NCI-H510A treated with DMSO at 0.1 percent for 48 hours (cell line): ENCODE measurements around the gene TBC1D22A.
"Not testable (repeated sequence)": the region's sequence is repeated elsewhere in the genome, so short reads cannot be mapped to it uniquely, and the experiment has no call there.

Source experiments
- DNase-seq: peaks from one replicate; lab custom pipeline; 2025; lab: John Stamatoyannopoulos, UW

Gene TBC1D22A

DNA sequence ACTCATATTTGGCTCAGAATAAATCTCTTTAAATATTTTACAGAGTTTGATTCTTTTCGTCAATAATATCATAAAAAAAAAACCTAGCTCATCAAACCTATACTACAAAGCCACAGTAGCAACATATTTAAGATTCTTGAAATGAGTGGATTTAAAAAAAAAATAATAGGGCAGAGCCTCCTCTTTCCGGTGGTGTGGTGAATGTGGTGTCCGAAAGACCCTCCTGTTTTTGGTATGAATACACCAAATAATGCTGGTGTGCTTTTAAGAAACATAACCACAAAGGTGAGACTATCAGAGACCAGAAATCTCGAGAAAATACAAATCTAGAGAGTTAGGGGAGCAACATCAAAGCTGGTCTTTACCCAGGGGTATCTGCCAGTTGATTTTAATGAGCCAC is 342.6 kb downstream of the TBC1D22A start:
- DNase-seq: no peak

GRCh38 chr22:47106806-47107205 is 344.4 kb downstream of the TBC1D22A start:
- no peak for DNase-seq

- DNase-seq: no peak
Measured at GRCh38 chr22:47107431-47107830, 345.0 kb downstream of the TBC1D22A start.

GRCh38 chr22:47110817-47111443 is 348.5 kb downstream of the TBC1D22A start:
- no peak for DNase-seq

GRCh38 chr22:47111626-47112581 is 349.5 kb downstream of the TBC1D22A start:
- DNase-seq: no peak

DNA sequence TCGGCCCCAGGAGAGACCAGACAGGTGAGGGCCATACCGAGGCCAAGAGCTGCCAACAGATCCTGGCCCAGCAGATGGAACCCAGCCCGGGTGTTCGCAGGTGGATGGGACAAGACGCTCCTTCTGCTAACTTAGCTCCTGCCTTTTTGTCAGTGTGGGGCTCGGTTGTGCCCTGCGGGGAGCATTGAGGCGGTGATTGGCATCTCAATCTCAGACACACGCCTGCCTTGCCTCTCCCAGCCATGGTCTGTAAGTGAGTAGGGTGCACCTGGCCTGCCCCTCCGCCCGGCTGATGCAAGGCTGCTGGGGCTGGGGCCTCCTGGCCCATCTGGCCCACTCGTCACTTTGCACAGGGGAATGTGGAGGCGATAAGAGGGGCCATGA is 350.1 kb downstream of the TBC1D22A start:
- DNase-seq: no peak

DNA sequence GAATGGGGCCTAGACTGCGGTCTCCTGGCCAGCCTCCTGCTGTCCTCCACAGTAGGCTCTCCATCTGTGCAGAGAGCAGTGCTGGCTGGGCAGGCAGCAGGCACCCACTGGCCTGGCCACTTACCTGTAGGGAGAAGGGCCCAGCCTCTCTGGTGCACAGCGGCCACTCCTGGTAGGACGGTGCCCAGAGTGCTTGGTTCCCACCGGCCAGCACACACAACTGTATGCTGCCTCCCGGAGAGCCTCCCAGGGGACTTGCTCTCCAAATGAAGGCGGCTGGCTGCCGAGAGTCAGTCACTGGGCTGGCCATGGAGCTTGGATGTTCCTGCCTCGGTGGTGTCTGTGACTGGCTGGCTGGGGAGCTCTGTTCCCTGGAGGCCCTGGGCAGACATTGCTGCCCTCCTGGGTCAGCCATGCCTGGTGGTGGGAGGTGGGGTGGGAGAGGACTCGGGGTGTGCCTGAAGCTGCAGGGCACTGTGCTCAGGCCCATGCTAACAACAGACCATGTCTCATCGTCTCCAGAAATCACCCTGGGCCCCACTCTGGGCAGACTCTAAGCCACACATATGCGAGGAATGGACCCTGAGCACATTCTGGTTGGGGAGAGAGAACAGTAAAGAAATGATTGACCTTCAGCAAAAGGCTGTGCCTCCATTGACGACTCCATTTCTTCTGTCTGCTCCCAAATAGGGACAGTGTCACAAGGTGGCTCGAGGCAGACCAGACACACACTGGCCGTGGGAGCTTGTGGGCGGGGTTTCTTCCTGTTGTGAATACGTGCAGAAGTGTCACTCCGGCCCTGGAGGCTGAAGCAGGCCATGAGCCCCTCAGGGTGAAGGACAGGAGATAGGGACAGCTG is 350.8 kb downstream of the TBC1D22A start:
- no peak for DNase-seq

DNA sequence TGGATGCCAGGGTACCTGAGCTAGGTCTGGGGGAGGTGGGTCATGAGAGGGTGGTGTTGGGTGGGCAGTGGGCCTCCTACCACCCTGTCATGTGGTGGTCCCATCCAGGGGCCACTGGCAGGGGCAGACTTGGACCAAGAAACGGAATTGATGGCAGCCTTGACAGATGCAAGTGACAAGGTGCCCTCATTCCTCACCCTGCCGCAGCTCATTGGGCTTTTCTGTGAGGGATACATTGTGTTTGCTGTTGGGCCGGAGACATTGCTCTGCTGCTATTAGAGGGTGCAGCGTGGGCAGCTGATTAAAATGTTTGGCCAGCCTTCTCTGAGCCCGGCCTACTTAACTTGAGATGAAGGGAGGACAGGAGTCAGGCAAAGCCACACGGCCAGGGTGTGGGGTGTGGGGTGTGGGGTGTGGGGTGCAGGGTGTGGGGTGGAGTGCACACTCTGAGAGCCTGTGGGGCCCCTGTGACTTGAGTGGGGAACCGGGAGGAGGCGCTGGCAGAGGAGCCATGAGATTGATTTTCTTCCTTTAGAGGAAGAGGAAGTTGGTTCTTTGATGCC is 351.5 kb downstream of the TBC1D22A start:
- no peak for DNase-seq

DNA sequence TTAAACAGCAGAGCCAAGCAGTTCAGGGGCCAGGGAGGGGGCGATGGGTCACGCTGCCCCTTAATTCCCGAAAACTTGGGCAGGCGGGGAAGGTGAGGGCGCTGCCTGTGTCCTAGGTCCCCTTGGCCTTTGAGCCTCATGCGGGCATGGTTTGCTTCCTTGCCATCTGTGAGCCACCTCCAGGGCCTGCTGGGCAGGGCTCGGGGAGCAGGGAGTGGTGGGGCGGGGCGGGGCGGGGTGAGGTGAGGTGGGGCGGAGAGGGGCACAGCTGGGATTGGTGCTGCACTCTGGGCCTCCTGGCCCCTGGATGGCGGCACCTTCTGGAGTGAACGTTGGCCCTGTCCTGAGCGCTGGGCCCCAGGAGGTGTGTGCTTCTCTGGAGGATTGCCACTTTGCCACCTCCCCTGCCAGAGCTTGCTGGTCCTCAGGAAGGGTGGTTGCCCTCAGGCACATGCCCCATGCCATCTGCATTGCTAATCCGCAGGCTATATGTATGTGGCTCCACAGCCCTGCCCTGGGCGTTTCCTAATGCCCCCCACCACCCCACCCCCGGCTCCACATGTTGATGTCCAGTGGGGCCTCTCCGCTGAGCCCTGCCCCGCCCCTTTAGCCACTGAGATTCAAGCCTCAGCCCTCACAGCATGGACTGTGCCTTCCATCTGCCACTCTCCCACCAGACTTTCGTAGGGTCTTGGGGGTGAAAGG is 352.5 kb downstream of the TBC1D22A start:
- DNase-seq: no peak

GRCh38 chr22:47115518-47115890 is 353.1 kb downstream of the TBC1D22A start:
- no peak for DNase-seq

DNA sequence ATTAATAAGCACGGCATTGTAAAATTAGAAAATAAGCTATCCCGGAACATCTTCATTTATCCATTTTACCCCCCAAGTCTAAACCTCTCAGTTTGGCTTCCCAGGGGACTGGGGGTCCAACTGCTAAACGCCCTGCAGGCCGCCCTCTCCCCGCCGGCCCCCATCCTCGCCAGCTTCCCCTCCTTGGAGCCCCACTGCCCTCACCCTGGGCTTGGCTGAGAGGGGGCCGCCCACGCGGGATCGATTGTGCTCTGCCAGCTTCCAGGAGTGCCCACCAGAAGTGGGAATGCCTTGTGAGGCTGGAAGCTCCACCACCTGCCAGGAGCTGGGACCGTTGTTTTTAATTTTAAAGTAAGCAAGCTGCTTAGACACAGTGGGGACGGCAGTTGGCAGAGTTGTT is 353.5 kb downstream of the TBC1D22A start:
- DNase-seq: no peak

- no peak for DNase-seq
Measured at GRCh38 chr22:47116426-47117341, 354.2 kb downstream of the TBC1D22A start.

DNA sequence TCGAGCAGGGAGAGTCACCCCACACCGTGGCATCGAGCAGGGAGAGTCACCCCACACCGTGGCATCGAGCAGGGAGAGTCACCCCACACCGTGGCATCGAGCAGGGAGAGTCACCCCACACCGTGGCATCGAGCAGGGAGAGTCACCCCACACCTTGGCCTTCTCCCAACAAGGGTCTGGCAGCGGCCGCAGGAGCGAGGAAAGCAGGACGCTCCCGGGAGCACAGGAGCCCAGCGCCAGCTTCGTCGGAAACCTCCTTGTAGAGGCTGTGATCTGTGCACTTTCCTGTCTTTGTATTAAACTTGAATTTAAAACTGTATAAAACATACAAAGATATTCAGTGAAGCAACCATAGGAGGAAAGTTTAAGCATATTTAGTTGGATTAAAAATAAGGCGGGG is 355.0 kb downstream of the TBC1D22A start:
- not testable (repeated sequence) for DNase-seq

- DNase-seq: no peak
Measured at GRCh38 chr22:47119181-47119580, 356.7 kb downstream of the TBC1D22A start.

DNA sequence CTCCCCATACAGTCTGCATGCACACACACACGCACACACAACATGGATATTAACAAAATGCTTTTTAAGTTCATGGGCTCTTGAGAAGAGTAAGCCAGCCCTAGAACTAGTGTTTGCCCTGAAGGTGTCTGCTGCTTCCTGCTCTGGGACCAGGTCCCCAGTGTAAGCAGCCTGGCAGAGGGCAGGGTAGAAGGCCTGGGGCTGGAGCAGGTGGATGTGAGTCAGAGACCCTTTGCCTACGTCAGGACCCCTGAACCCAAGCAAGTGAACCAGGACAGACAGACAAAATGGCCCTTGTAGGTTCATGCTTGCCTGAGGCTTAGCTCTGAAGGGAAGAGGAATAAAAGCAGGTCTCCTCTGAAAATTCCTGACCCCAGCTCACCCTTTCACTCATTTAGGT is 357.9 kb downstream of the TBC1D22A start:
- no peak for DNase-seq

- DNase-seq: no peak
Measured at GRCh38 chr22:47121791-47122190, 359.3 kb downstream of the TBC1D22A start.

GRCh38 chr22:47122441-47123000 is 360.1 kb downstream of the TBC1D22A start:
- no peak for DNase-seq

DNA sequence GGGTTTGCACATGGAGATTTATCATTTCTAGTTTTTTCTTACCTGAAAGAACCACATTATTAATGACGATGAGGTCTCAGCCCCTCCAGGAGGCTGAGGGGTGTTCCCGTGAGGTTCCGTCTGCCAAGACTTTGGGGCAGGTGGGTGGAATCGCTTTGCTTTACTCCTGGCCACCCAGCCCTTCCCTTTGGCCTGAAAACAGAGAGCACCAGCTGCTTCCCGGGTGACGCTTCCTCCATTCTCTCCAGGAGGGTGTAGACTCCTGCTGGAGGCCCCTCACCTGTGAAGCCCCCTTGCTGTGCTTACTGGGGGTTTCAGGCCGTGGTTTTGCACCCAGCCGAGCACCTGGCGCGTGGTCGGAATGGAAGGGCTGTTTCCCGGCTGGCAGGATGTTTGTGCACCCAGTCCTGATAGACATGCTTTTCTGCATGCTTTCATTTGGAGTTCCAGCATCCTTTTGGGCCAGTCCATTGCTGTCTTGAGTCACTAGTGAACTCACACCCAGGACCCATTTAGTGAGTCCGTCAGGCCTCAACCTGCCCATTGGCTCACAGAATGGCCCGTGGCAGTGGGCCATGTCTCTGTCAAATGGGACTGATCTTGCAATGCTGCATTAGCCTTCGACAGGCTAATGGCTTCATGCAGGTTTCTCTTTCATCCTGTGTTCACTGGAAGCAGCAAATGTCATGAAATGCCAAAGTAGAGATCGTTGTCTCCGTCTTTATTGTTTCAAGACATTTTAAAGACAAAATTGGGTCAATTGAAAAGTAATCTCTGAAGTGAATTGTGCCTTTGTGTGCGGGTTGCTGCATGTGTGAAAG is 360.8 kb downstream of the TBC1D22A start:
- DNase-seq: no peak

GRCh38 chr22:47123827-47124442 is 361.5 kb downstream of the TBC1D22A start:
- no peak for DNase-seq
